IMR-90 (cell line): ENCODE data around the gene ADTRP. TPM values are rescaled to one million over a fixed set of nuclear protein-coding genes. Genes with fewer than 3 reads are reported as not detected.

Experiments used
- ATAC-seq: fragments of 200-7000 bp; cut with Tn5 transposase; 2 replicates; pipeline ENCODE4 v1.9.1; 2020; ENCODE audit warnings: low read depth, mild to moderate bottlenecking, moderate library complexity
- BruUV-seq: library from RNA; stranded (reverse); fragments of 400-500 nt; replicated peaks from 2 replicates; lab custom pipeline; 2021; lab: Mats Ljungman, UMichigan
- CTCF ChIA-PET: fragments of 300-600 bp; formaldehyde crosslinking; extraction: SDS; loops from one replicate; lab custom pipeline; 2021; ENCODE audit warnings: antibody characterized with exemption; lab: Yijun Ruan, JAX
- POLR2A ChIA-PET: fragments of 300-600 bp; sonication (Branson Sonifier 250); formaldehyde crosslinking; loops from one replicate; lab custom pipeline; 2022; ENCODE audit warnings: antibody characterized with exemption; ENCODE audit not compliant: unreplicated experiment; lab: Charles Lee
- DNase-seq: peaks from one replicate; pipeline ENCODE4 v3.0.0; 2013
- H2AFZ ChIP-seq: replicated peaks from 2 replicates; pipeline ENCODE3; 2013; ENCODE audit warnings: low read length, mild to moderate bottlenecking; ENCODE audit not compliant: poor library complexity
- H2AK5ac ChIP-seq: 2 replicates; pipeline ENCODE4 v1.6.1; 2013; ENCODE audit warnings: low read depth, low read length, inconsistent platforms
- H2AK9ac ChIP-seq: replicated peaks from 2 replicates; pipeline ENCODE3; 2013; ENCODE audit warnings: mild to moderate bottlenecking, low read depth, low read length, moderate library complexity; ENCODE audit not compliant: poor library complexity
- H2BK120ac ChIP-seq: 2 replicates; pipeline ENCODE4 v1.6.1; 2013; ENCODE audit warnings: low read depth, low read length, inconsistent platforms
- H2BK15ac ChIP-seq: 3 replicates; pipeline ENCODE4 v1.6.1; 2013; ENCODE audit warnings: low read depth, low read length, inconsistent platforms
- H2BK20ac ChIP-seq: 2 replicates; pipeline ENCODE4 v1.6.1; 2013; ENCODE audit warnings: low read depth, mild to moderate bottlenecking, inconsistent platforms, low read length, moderate library complexity
- H2BK5ac ChIP-seq: 2 replicates; pipeline ENCODE4 v1.6.1; 2013; ENCODE audit warnings: mild to moderate bottlenecking, low read depth, low read length, inconsistent platforms; ENCODE audit not compliant: poor library complexity, severe bottlenecking
- H3K14ac ChIP-seq: replicated peaks from 2 replicates; pipeline ENCODE4 v1.6.1; 2013; ENCODE audit warnings: low read depth, low read length, inconsistent platforms
- H3K18ac ChIP-seq: 2 replicates; pipeline ENCODE4 v1.6.1; 2013; ENCODE audit warnings: low read depth, low read length, control low read depth
- H3K23ac ChIP-seq: 2 replicates; pipeline ENCODE4 v1.6.1; 2013; ENCODE audit warnings: low read depth, low read length, inconsistent platforms
- H3K27ac ChIP-seq: 2 replicates; pipeline ENCODE4 v1.5.1; 2013; ENCODE audit warnings: mild to moderate bottlenecking, control low read depth, low read length; ENCODE audit not compliant: insufficient read depth
- H3K27me3 ChIP-seq: 2 replicates; pipeline ENCODE4 v1.6.1; 2013; ENCODE audit warnings: low read length; ENCODE audit not compliant: control insufficient read depth, insufficient read depth
- H3K36me3 ChIP-seq: 2 replicates; pipeline ENCODE4 v1.6.1; 2013; ENCODE audit warnings: low read length, mixed read lengths; ENCODE audit not compliant: control insufficient read depth, insufficient read depth
- H3K4ac ChIP-seq: 2 replicates; pipeline ENCODE4 v1.6.1; 2013; ENCODE audit warnings: low read depth, low read length, inconsistent platforms
- H3K4me1 ChIP-seq: 2 replicates; pipeline ENCODE4 v1.6.1; 2013; ENCODE audit warnings: low read length, mixed read lengths; ENCODE audit not compliant: control insufficient read depth, insufficient read depth
- H3K4me2 ChIP-seq: 2 replicates; pipeline ENCODE4 v1.6.1; 2013; ENCODE audit warnings: low read depth, mild to moderate bottlenecking, control low read depth, low read length, moderate library complexity
- H3K4me3 ChIP-seq: 2 replicates; pipeline ENCODE4 v1.5.1; 2013; ENCODE audit warnings: low read depth, mild to moderate bottlenecking, control low read depth, low read length, moderate library complexity; ENCODE audit not compliant: insufficient read depth
- H3K56ac ChIP-seq: 2 replicates; pipeline ENCODE4 v1.6.1; 2013; ENCODE audit warnings: low read length, inconsistent platforms; ENCODE audit not compliant: insufficient read depth; ENCODE audit errors: extremely low read depth
- H3K79me1 ChIP-seq, 2 experiments: 2 replicates each; pipeline ENCODE4 v1.6.1; 2013; ENCODE audit warnings: low read length in 2 of 2, inconsistent platforms in 1 of 2, low read depth in 1 of 2
- H3K9ac ChIP-seq: 2 replicates; pipeline ENCODE4 v1.6.1; 2013; ENCODE audit warnings: low read depth, low read length, control low read depth
- H3K9me1 ChIP-seq: 2 replicates; pipeline ENCODE4 v1.6.1; 2013; ENCODE audit warnings: low read length, inconsistent platforms; ENCODE audit not compliant: insufficient read depth
- H3K9me3 ChIP-seq: 2 replicates; pipeline ENCODE4 v1.6.1; 2013; ENCODE audit warnings: low read length; ENCODE audit not compliant: control insufficient read depth, insufficient read depth
- H4K20me1 ChIP-seq: 2 replicates; pipeline ENCODE4 v1.6.1; 2013; ENCODE audit warnings: low read length, inconsistent platforms; ENCODE audit not compliant: insufficient read depth
- H4K5ac ChIP-seq: 2 replicates; pipeline ENCODE4 v1.6.1; 2013; ENCODE audit warnings: mild to moderate bottlenecking, low read depth, low read length, control low read depth
- H4K8ac ChIP-seq, 2 experiments: 2 replicates each; pipeline ENCODE4 v1.6.1; 2013; ENCODE audit warnings: low read depth in 2 of 2, low read length in 2 of 2, control low read depth in 1 of 2, inconsistent platforms in 1 of 2
- H4K91ac ChIP-seq: 2 replicates; pipeline ENCODE4 v1.6.1; 2013; ENCODE audit warnings: low read depth, low read length, inconsistent platforms; ENCODE audit not compliant: insufficient read depth
- BHLHE40 ChIP-seq: fragments of 150-350 bp; IDR thresholded peaks from 2 replicates; pipeline ENCODE4 v1.6.1; 2016; ENCODE audit warnings: mild to moderate bottlenecking, low read depth, low read length
- CEBPB ChIP-seq: IDR thresholded peaks from 2 replicates; pipeline ENCODE4 v1.6.1; 2012; ENCODE audit warnings: low read depth, low read length, improper control_type of control experiment
- CHD1 ChIP-seq: IDR thresholded peaks from 2 replicates; pipeline ENCODE4 v1.6.1; 2012; ENCODE audit warnings: low read depth, low read length, improper control_type of control experiment
- CTCF ChIP-seq: conservative IDR thresholded peaks from 2 replicates; pipeline ENCODE4 v1.5.1; 2012; ENCODE audit warnings: mild to moderate bottlenecking, low read depth, low read length, improper control_type of control experiment
- ELK1 ChIP-seq: fragments of 150-350 bp; IDR thresholded peaks from 2 replicates; pipeline ENCODE4 v1.6.1; 2016; ENCODE audit warnings: low read depth, mild to moderate bottlenecking, low read length, moderate library complexity, borderline replicate concordance
- FOS ChIP-seq: fragments of 150-350 bp; IDR thresholded peaks from 2 replicates; pipeline ENCODE4 v1.6.1; 2016; ENCODE audit warnings: low read depth, low read length
- MAFK ChIP-seq: IDR thresholded peaks from 2 replicates; pipeline ENCODE4 v1.6.1; 2012; ENCODE audit warnings: low read depth, low read length, improper control_type of control experiment
- MAZ ChIP-seq: IDR thresholded peaks from 2 replicates; pipeline ENCODE4 v1.6.1; 2012; ENCODE audit warnings: low read depth, mild to moderate bottlenecking, low read length, improper control_type of control experiment, moderate library complexity, borderline replicate concordance
- MXI1 ChIP-seq: IDR thresholded peaks from 2 replicates; pipeline ENCODE4 v1.6.1; 2012; ENCODE audit warnings: low read depth, mild to moderate bottlenecking, low read length, moderate library complexity, borderline replicate concordance
- NFE2L2 ChIP-seq: fragments of 150-350 bp; IDR thresholded peaks from 2 replicates; pipeline ENCODE4 v1.6.1; 2016; ENCODE audit warnings: low read depth, mild to moderate bottlenecking, low read length
- POLR2A ChIP-seq: IDR thresholded peaks from 2 replicates; pipeline ENCODE4 v1.6.1; 2012; ENCODE audit warnings: mild to moderate bottlenecking, low read depth, low read length
- RAD21 ChIP-seq: IDR thresholded peaks from 2 replicates; pipeline ENCODE4 v1.6.1; 2012; ENCODE audit warnings: low read length, improper control_type of control experiment
- RCOR1 ChIP-seq: IDR thresholded peaks from 2 replicates; pipeline ENCODE4 v1.6.1; 2012; ENCODE audit warnings: mild to moderate bottlenecking, low read length, improper control_type of control experiment; ENCODE audit not compliant: insufficient replicate concordance
- RFX5 ChIP-seq: IDR thresholded peaks from 2 replicates; pipeline ENCODE4 v1.8.0; 2012; ENCODE audit warnings: low read depth, mild to moderate bottlenecking, low read length, moderate library complexity
- SMC3 ChIP-seq: fragments of 150-350 bp; IDR thresholded peaks from 2 replicates; pipeline ENCODE4 v1.6.1; 2016; ENCODE audit warnings: low read depth, mild to moderate bottlenecking, antibody characterized with exemption, low read length, moderate library complexity
- USF2 ChIP-seq: fragments of 150-350 bp; IDR thresholded peaks from 2 replicates; pipeline ENCODE4 v1.6.1; 2017; ENCODE audit warnings: mild to moderate bottlenecking, antibody characterized with exemption, low read length, low read depth
- WGBS, 2 experiments: methylation state at CpG; one replicate each; pipeline versions ENCODE4 v1.1.5 to v1.1.7; 2013; ENCODE audit warnings: missing lambda C conversion rate in 2 of 2; ENCODE audit not compliant: insufficient read length in 1 of 2; ENCODE audit errors: extremely low coverage in 2 of 2; 5-methylcytosine and 5-hydroxymethylcytosine counted together
- dilution Hi-C: fragments of 300-500 bp; cut with HindIII; formaldehyde crosslinking; loops from one replicate; pipeline ENCODE4 v1.14.3; 2018; ENCODE audit warnings: low sequenced_read_pairs; ENCODE audit not compliant: unreplicated experiment
- in situ Hi-C: fragments of 300-500 bp; cut with MboI; formaldehyde crosslinking; loops from 3 replicates; pipeline ENCODE4 v1.14.3; 2019; ENCODE audit warnings: low sequenced_read_pairs, inconsistent platforms, mixed read lengths
- intact Hi-C: fragments of 100-400 bp; cut with micrococcal nuclease; formaldehyde crosslinking; loops from 2 replicates; pipeline ENCODE4 v1.10.0; 2022
- polyA plus RNA-seq, 3 experiments: library from polyadenylated mRNA; depleted of rRNA; stranded (reverse); fragments of >200 nt; gene quantifications; 2 replicates each; pipeline ENCODE4 v1.2.3, GENCODE V29; 2012; ENCODE audit warnings: low replicate concordance in 1 of 3
- total RNA-seq: library from RNA; depleted of rRNA; stranded (reverse); fragments of >200 nt; gene quantifications from 2 replicates; pipeline ENCODE4 v1.2.3, GENCODE V29; 2012

ADTRP gene
- total and polyA plus RNA-seq, 2 of the 4 experiments (the other 2 are of a cell fraction) = 0.50 to 0.72 TPM

GRCh38 chr6:11706171-11706570, 72.4 kb downstream of the ADTRP start:
- POLR2A ChIA-PET = no interaction called here
- Histone ChIP-seq H3K27me3 (no peaks in the 10 kb centered on the region), H3K14ac (0 out of 2 replicates have a peak overlapping the region, but pooled peaks have one; percentile 14), H3K9me1 (peaks cover 19% of the 10 kb centered on the region), H4K20me1 (no peaks in the 10 kb centered on the region), H2AK9ac (no peak overlapping the region), H3K4ac (no peak overlapping the region), H2BK120ac (no peak overlapping the region), H3K4me3 (no peak overlapping the region), H4K5ac (no peak overlapping the region), H3K9ac (no peak overlapping the region), H2AK5ac (no peak overlapping the region), H3K79me1 (peaks cover 0 to 4% of the 10 kb centered on the region in 2 experiments; a peak in 1 of 4 replicates), H3K4me2 (no peak overlapping the region), H4K91ac (no peak overlapping the region), H3K9me3 (no peaks in the 10 kb centered on the region), H2AFZ (no peak overlapping the region), H2BK15ac (no peak overlapping the region), H3K36me3 (no peaks in the 10 kb centered on the region), H2BK5ac (no peak overlapping the region), H3K56ac (no peak overlapping the region), H3K18ac (no peak overlapping the region), H3K4me1 (peaks cover 18% of the 10 kb centered on the region), H3K27ac (no peak overlapping the region), H3K23ac (no peak overlapping the region), H2BK20ac (no peak overlapping the region), H4K8ac (no peak overlapping the region)
- BruUV-seq = no TSS peak
- no CpG with 5 or more reads among the region's 4 CpGs for WGBS, 2 experiments
- dilution Hi-C loops (no loop called here), intact Hi-C loops (no loop called here), in situ Hi-C loops (loop anchor here (10.0 kb wide), 1 partner anchor 299 kb away; no protein-coding TSS in a partner anchor)
- ATAC-seq = no peak
- no peak for DNase-seq
- no peak for TF ChIP-seq RFX5
- TF ChIP-seq FOS = no peak
- TF ChIP-seq MAFK = no peak
- no peak for TF ChIP-seq CHD1
- no peak for TF ChIP-seq USF2
- no peak for TF ChIP-seq BHLHE40
- no peak for TF ChIP-seq RAD21
- no peak for TF ChIP-seq MAZ
- TF ChIP-seq NFE2L2 = no peak
- TF ChIP-seq RCOR1 = no peak
- no peak for TF ChIP-seq MXI1
- TF ChIP-seq POLR2A = no peak
- no peak for TF ChIP-seq CTCF
- no peak for TF ChIP-seq SMC3
- TF ChIP-seq ELK1 = no peak
- TF ChIP-seq CEBPB = no peak
- CTCF ChIA-PET = interaction anchor here (0.7 kb wide), 1 partner anchor 653 kb away, joined by 3 read pairs; no protein-coding TSS in a partner anchor
